SK-N-SH (cell line): Measurements from ENCODE around the gene THEMIS2. TPM values are rescaled to one million over a fixed set of nuclear protein-coding genes. Genes with fewer than 3 reads are reported as not detected.

Experiments used
- CTCF ChIA-PET: fragments of 300-600, 350-600 bp; formaldehyde crosslinking; extraction: SDS; loops from one replicate; lab custom pipeline; 2021; lab: Yijun Ruan, JAX
- POLR2A ChIA-PET: fragments of 350-600 bp; sonication (Branson Sonifier 250); formaldehyde crosslinking; extraction: SDS; loops from one replicate; lab custom pipeline; 2020; ENCODE audit warnings: antibody characterized with exemption, inconsistent platforms; lab: Yijun Ruan, JAX
- DNase-seq: peaks from one replicate; pipeline ENCODE4 v3.0.0; 2012
- H2AFZ ChIP-seq: fragments of 200-600 bp; sonication (generic); 2 replicates; pipeline ENCODE4 v1.8.1; 2016; ENCODE audit warnings: antibody characterized with exemption, mild to moderate bottlenecking, low read depth
- H3F3A ChIP-seq: fragments of 200-600 bp; sonication (generic); replicated peaks from 2 replicates; pipeline ENCODE3; 2016; ENCODE audit warnings: antibody characterized with exemption, mild to moderate bottlenecking; ENCODE audit not compliant: insufficient read depth
- H3K27ac ChIP-seq, 2 experiments: fragments of 200-500 bp in 1 of 2; fragments of 200-600 bp in 1 of 2; sonication (Bioruptor generic) in 1 of 2; sonication (generic), shearing (Covaris generic) in 1 of 2; 2 replicates each; pipeline versions ENCODE4 v1.5.1 to v1.6.1; 2014 to 2016; ENCODE audit warnings: low read depth in 2 of 2, inconsistent platforms in 1 of 2, low read length in 1 of 2, mild to moderate bottlenecking in 1 of 2, mixed read lengths in 1 of 2
- H3K27me3 ChIP-seq: fragments of 200-600 bp; sonication (generic), shearing (Covaris generic); 2 replicates; pipeline ENCODE4 v1.6.1; 2016; ENCODE audit warnings: mixed run types; ENCODE audit not compliant: insufficient read depth
- H3K36me3 ChIP-seq, 2 experiments: fragments of 200-500 bp in 1 of 2; fragments of 200-600 bp in 1 of 2; sonication (Bioruptor generic) in 1 of 2; sonication (generic) in 1 of 2; replicated peaks in 1 of 2; 2 replicates each; pipeline versions ENCODE3 to v1.5.1; 2014 to 2016; ENCODE audit warnings: low read length in 1 of 2, mild to moderate bottlenecking in 1 of 2; ENCODE audit not compliant: insufficient read depth in 2 of 2, control insufficient read depth in 1 of 2
- H3K4me1 ChIP-seq, 2 experiments: fragments of 200-500 bp in 1 of 2; fragments of 200-600 bp in 1 of 2; sonication (Bioruptor generic) in 1 of 2; sonication (generic), shearing (Covaris generic) in 1 of 2; 2 replicates each; pipeline versions ENCODE4 v1.5.1 to v1.6.1; 2014 to 2016; ENCODE audit warnings: low read depth in 1 of 2, low read length in 1 of 2, mixed run types in 1 of 2; ENCODE audit not compliant: insufficient read depth in 2 of 2, control insufficient read depth in 1 of 2
- H3K4me2 ChIP-seq: fragments of 200-600 bp; sonication (generic), shearing (Covaris generic); 2 replicates; pipeline ENCODE4 v1.6.1; 2017; ENCODE audit warnings: mixed run types
- H3K4me3 ChIP-seq, 2 experiments: fragments of 200-500 bp in 1 of 2; fragments of 200-600 bp in 1 of 2; sonication (Bioruptor generic) in 1 of 2; sonication (generic), shearing (Covaris generic) in 1 of 2; 2 replicates each; pipeline versions ENCODE4 v1.5.1 to v1.8.1; 2014 to 2016; ENCODE audit warnings: low read depth in 2 of 2, inconsistent platforms in 1 of 2, low read length in 1 of 2, mild to moderate bottlenecking in 1 of 2, mixed read lengths in 1 of 2, moderate library complexity in 1 of 2
- H3K79me2 ChIP-seq: fragments of 200-600 bp; sonication (generic); 2 replicates; pipeline ENCODE4 v1.8.1; 2017; ENCODE audit warnings: mild to moderate bottlenecking; ENCODE audit not compliant: insufficient read depth
- H3K9ac ChIP-seq: fragments of 200-600 bp; sonication (generic); 2 replicates; pipeline ENCODE4 v1.6.1; 2017; ENCODE audit warnings: mixed run types
- H3K9me2 ChIP-seq: fragments of 200-600 bp; sonication (generic); 2 replicates; pipeline ENCODE4 v1.6.1; 2017; ENCODE audit warnings: mixed run types
- H3K9me3 ChIP-seq: fragments of 200-600 bp; sonication (generic); 2 replicates; pipeline ENCODE4 v1.6.1; 2017; ENCODE audit warnings: mixed run types, mild to moderate bottlenecking, moderate library complexity
- H4K20me1 ChIP-seq: fragments of 200-600 bp; sonication (generic); 2 replicates; pipeline ENCODE4 v1.6.1; 2017; ENCODE audit warnings: mild to moderate bottlenecking, mixed run types; ENCODE audit not compliant: insufficient read depth
- CHD2 ChIP-seq: fragments of 150-350 bp; IDR thresholded peaks from 2 replicates; pipeline ENCODE4 v1.6.1; 2018; ENCODE audit warnings: low read length; ENCODE audit not compliant: partially characterized antibody
- EP300 ChIP-seq, 2 experiments: IDR thresholded peaks; 2 replicates each; pipeline versions ENCODE4 v1.4.0 to v1.6.1; 2012; ENCODE audit warnings: borderline replicate concordance in 1 of 2, low read depth in 1 of 2, low read length in 1 of 2
- EZH2phosphoT487 ChIP-seq: fragments of 200-600 bp; sonication (generic); IDR thresholded peaks from 2 replicates; pipeline ENCODE4 v1.6.1; 2017; ENCODE audit warnings: low read depth, mixed run types, mild to moderate bottlenecking, antibody characterized with exemption, moderate library complexity, borderline replicate concordance
- FOXJ3 ChIP-seq: sonication (generic); formaldehyde crosslinking; IDR thresholded peaks from 2 replicates; pipeline ENCODE4 v1.5.1; 2020; ENCODE audit warnings: mild to moderate bottlenecking, missing genetic modification reagents
- FOXM1 ChIP-seq: IDR thresholded peaks from 2 replicates; pipeline ENCODE4 v1.4.0; 2012; ENCODE audit warnings: low read depth, mild to moderate bottlenecking
- GABPA ChIP-seq: IDR thresholded peaks from 2 replicates; pipeline ENCODE4 v1.4.0; 2012; ENCODE audit warnings: low read depth, mild to moderate bottlenecking
- GATA2 ChIP-seq: sonication (generic); formaldehyde crosslinking; IDR thresholded peaks from 2 replicates; pipeline ENCODE4 v1.5.0; 2020; ENCODE audit warnings: mild to moderate bottlenecking, missing genetic modification reagents
- JUND ChIP-seq: IDR thresholded peaks from 2 replicates; pipeline ENCODE4 v1.4.0; 2012
- MEF2A ChIP-seq: IDR thresholded peaks from 2 replicates; pipeline ENCODE4 v1.4.0; 2012; ENCODE audit warnings: low read depth, borderline replicate concordance
- POLR2AphosphoS5 ChIP-seq: IDR thresholded peaks from 2 replicates; pipeline ENCODE4 v1.6.1; 2012; ENCODE audit warnings: low read depth, low read length
- RAD21 ChIP-seq: IDR thresholded peaks from 2 replicates; pipeline ENCODE4 v1.6.1; 2012; ENCODE audit warnings: mild to moderate bottlenecking, low read length
- RCOR1 ChIP-seq: fragments of 150-350 bp; IDR thresholded peaks from 2 replicates; pipeline ENCODE4 v1.6.1; 2017; ENCODE audit warnings: antibody characterized with exemption, low read length
- RXRA ChIP-seq: IDR thresholded peaks from 2 replicates; pipeline ENCODE4 v1.4.0; 2012; ENCODE audit warnings: low read depth, mild to moderate bottlenecking, borderline replicate concordance
- SIN3A ChIP-seq: IDR thresholded peaks from 2 replicates; pipeline ENCODE4 v1.6.1; 2012; ENCODE audit warnings: low read depth, mild to moderate bottlenecking, low read length, moderate library complexity, borderline replicate concordance
- TAF1 ChIP-seq: IDR thresholded peaks from 2 replicates; pipeline ENCODE4 v1.6.1; 2012; ENCODE audit warnings: low read depth, mild to moderate bottlenecking, low read length, moderate library complexity, borderline replicate concordance
- TEAD4 ChIP-seq: IDR thresholded peaks from 2 replicates; pipeline ENCODE4 v1.4.0; 2012; ENCODE audit warnings: mild to moderate bottlenecking, borderline replicate concordance; ENCODE audit not compliant: insufficient read depth
- USF1 ChIP-seq: IDR thresholded peaks from 2 replicates; pipeline ENCODE4 v1.4.0; 2012; ENCODE audit warnings: low read depth, borderline replicate concordance
- WGBS: methylation state at CpG from one replicate; pipeline ENCODE4 v1.1.6; 2017; ENCODE audit warnings: low lambda C conversion rate; 5-methylcytosine and 5-hydroxymethylcytosine counted together
- polyA plus RNA-seq, 3 experiments: library from polyadenylated mRNA; depleted of rRNA; stranded (reverse); fragments of >200 nt; gene quantifications; 2 replicates each; pipeline ENCODE4 v1.2.3, GENCODE V29; 2012

THEMIS2 gene
- polyA plus RNA-seq, 1 of the 3 experiments (the other 2 are of a cell fraction), result 4.1 TPM

GRCh38 chr1:27878787-27879335 lies 6.5 kb downstream of the THEMIS2 start:
- Histone ChIP-seq H4K20me1 (no peaks in the 10 kb centered on the region), H2AFZ (no peak overlapping the region), H3K79me2 (no peaks in the 10 kb centered on the region), H3F3A (peaks cover 6% of the 10 kb centered on the region), H3K9me3 (no peaks in the 10 kb centered on the region), H3K4me2 (no peak overlapping the region), H3K4me1 (peaks cover 0 to 18% of the 10 kb centered on the region in 2 experiments; a peak in 1 of 4 replicates), H3K9me2 (no peaks in the 10 kb centered on the region), H3K9ac (no peak overlapping the region), H3K27ac (no peak overlapping the region), H3K36me3 (no peaks in the 10 kb centered on the region), H3K27me3 (no peaks in the 10 kb centered on the region), H3K4me3 (no peak overlapping the region)
- DNase-seq, result peak; percentile 47
- CTCF ChIA-PET, result interaction anchor here (1.8 kb wide), 1 partner anchor 21 kb away, joined by 10 read pairs; no protein-coding TSS in a partner anchor
- 76% methylated on average over 8 of the region's 8 CpGs for WGBS
- POLR2A ChIA-PET, result no interaction called here
- TF ChIP-seq FOXM1, result no peak
- TF ChIP-seq RCOR1, result no peak
- no peak for TF ChIP-seq RXRA
- no peak for TF ChIP-seq TAF1
- no peak for TF ChIP-seq EZH2phosphoT487
- no peak for TF ChIP-seq FOXJ3
- no peak for TF ChIP-seq SIN3A
- no peak for TF ChIP-seq POLR2AphosphoS5

- Histone ChIP-seq H3K9me2 (no peaks in the 10 kb centered on the region), H4K20me1 (no peaks in the 10 kb centered on the region), H3K36me3 (no peaks in the 10 kb centered on the region), H3K27me3 (no peaks in the 10 kb centered on the region), H3F3A (peaks cover 4% of the 10 kb centered on the region), H3K9me3 (no peaks in the 10 kb centered on the region), H3K4me3 (no peak overlapping the region), H3K9ac (no peak overlapping the region), H3K4me2 (no peak overlapping the region), H3K27ac (no peak overlapping the region; a peak in 1 of 4 replicates), H2AFZ (no peak overlapping the region), H3K79me2 (no peaks in the 10 kb centered on the region), H3K4me1 (peaks cover 0 to 18% of the 10 kb centered on the region in 2 experiments; a peak in 1 of 4 replicates)
- CTCF ChIA-PET, result interaction anchor here (1.8 kb wide), 1 partner anchor 22 kb away, joined by 10 read pairs; no protein-coding TSS in a partner anchor
- WGBS, result 56% methylated on average over 4 of the region's 10 CpGs
- POLR2A ChIA-PET, result no interaction called here
- peak; percentile 78 for DNase-seq
- no peak for TF ChIP-seq RAD21
- TF ChIP-seq USF1, result no peak
- no peak for TF ChIP-seq CHD2
- no peak for TF ChIP-seq EZH2phosphoT487
- TF ChIP-seq GATA2 (CRISPR knock-in tag), result peak; percentile 34; the same call in 1 of the 2 replicates
- no peak for TF ChIP-seq JUND
- no peak for TF ChIP-seq MEF2A
- peak; percentile 62; the same call in 1 of the 2 replicates for TF ChIP-seq RCOR1
- TF ChIP-seq GABPA, result no peak
- no peak for TF ChIP-seq TEAD4
- no peak for TF ChIP-seq FOXJ3
- TF ChIP-seq EP300 (IDR thresholded peaks at IDR 0.05; ENCODE audit: borderline replicate concordance in 1 of 2, low read depth in 1 of 2, low read length in 1 of 2), result peak in 1 of 2 experiments; percentile 51; a peak in 1 of 4 replicates
Measured at GRCh38 chr1:27879374-27880082, 7.2 kb downstream of the THEMIS2 start.
